HepG2 (cell line): ENCODE measurements around the gene NECTIN2. TPM values are rescaled to one million over a fixed set of nuclear protein-coding genes. Genes with fewer than 3 reads are reported as not detected.
A peak's percentile ranks its signal among the peaks of the same experiment; 100 is the strongest.

ENCODE experiments used
- FUBP1 ChIP-seq: sonication (generic); formaldehyde crosslinking; IDR thresholded peaks from 2 replicates; pipeline ENCODE4 v1.5.1; 2020; ENCODE audit warnings: missing genetic modification reagents, mild to moderate bottlenecking, borderline replicate concordance
- IKZF4 ChIP-seq: sonication (generic); formaldehyde crosslinking; IDR thresholded peaks from 2 replicates; pipeline ENCODE4 v1.5.1; 2020; ENCODE audit warnings: borderline replicate concordance, mild to moderate bottlenecking, low read depth, missing genetic modification reagents; ENCODE audit errors: not compliant biosample characterization
- KLF6 ChIP-seq: IDR thresholded peaks from 2 replicates; pipeline ENCODE4 v1.8.0; 2016; ENCODE audit warnings: missing biosample characterization, missing genetic modification reagents
- MTA1 ChIP-seq: sonication (generic); formaldehyde crosslinking; IDR thresholded peaks from 2 replicates; pipeline ENCODE4 v1.4.0; 2020; ENCODE audit warnings: missing genetic modification reagents, mild to moderate bottlenecking, borderline replicate concordance
- MXD4 ChIP-seq: IDR thresholded peaks from 2 replicates; pipeline ENCODE4 v1.6.1; 2016; ENCODE audit warnings: mild to moderate bottlenecking, missing biosample characterization, missing genetic modification reagents
- TBL1XR1 ChIP-seq: fragments of 150-350 bp; IDR thresholded peaks from 2 replicates; pipeline ENCODE4 v1.6.1; 2014; ENCODE audit warnings: borderline replicate concordance, low read length; ENCODE audit not compliant: partially characterized antibody
- TFDP1 ChIP-seq: IDR thresholded peaks from 2 replicates; pipeline ENCODE4 v1.6.1; 2016; ENCODE audit warnings: missing compliant biosample characterization, missing genetic modification reagents, borderline replicate concordance
- ZNF20 ChIP-seq: sonication (generic); formaldehyde crosslinking; IDR thresholded peaks from 2 replicates; pipeline ENCODE4 v1.4.0; 2020; ENCODE audit warnings: mild to moderate bottlenecking, moderate library complexity, missing genetic modification reagents
- ZNF263 ChIP-seq: sonication (generic); formaldehyde crosslinking; IDR thresholded peaks from 2 replicates; pipeline ENCODE4 v1.4.0; 2020; ENCODE audit warnings: missing genetic modification reagents
- ZNF318 ChIP-seq: sonication (generic); formaldehyde crosslinking; IDR thresholded peaks from 2 replicates; pipeline ENCODE4 v1.4.0; 2020; ENCODE audit warnings: mild to moderate bottlenecking, missing genetic modification reagents
- ZNF674 ChIP-seq: sonication (generic); formaldehyde crosslinking; IDR thresholded peaks from 2 replicates; pipeline ENCODE4 v1.5.0; 2020; ENCODE audit warnings: low read depth, mild to moderate bottlenecking, missing genetic modification reagents
- ZNF709 ChIP-seq: sonication (generic); formaldehyde crosslinking; IDR thresholded peaks from 2 replicates; pipeline ENCODE4 v1.5.0; 2020; ENCODE audit warnings: mild to moderate bottlenecking, missing genetic modification reagents
- ZNF713 ChIP-seq: sonication (generic); formaldehyde crosslinking; IDR thresholded peaks from 2 replicates; pipeline ENCODE4 v1.4.0; 2020; ENCODE audit warnings: mild to moderate bottlenecking, missing genetic modification reagents
- ZNF784 ChIP-seq: sonication (generic); formaldehyde crosslinking; IDR thresholded peaks from 2 replicates; pipeline ENCODE4 v1.5.1; 2020; ENCODE audit warnings: missing genetic modification reagents, mild to moderate bottlenecking, borderline replicate concordance
- ZNF883 ChIP-seq: sonication (generic); formaldehyde crosslinking; IDR thresholded peaks from 2 replicates; pipeline ENCODE4 v1.5.1; 2020; ENCODE audit warnings: mild to moderate bottlenecking, missing genetic modification reagents; ENCODE audit errors: not compliant biosample characterization
- ZNF891 ChIP-seq: sonication (generic); formaldehyde crosslinking; IDR thresholded peaks from 2 replicates; pipeline ENCODE4 v1.5.0; 2020; ENCODE audit warnings: mild to moderate bottlenecking, missing genetic modification reagents
- polyA plus RNA-seq, 8 experiments: library from polyadenylated mRNA; depleted of rRNA in 3 of 8; stranded (reverse) in 7 of 8; unstranded in 1 of 8; fragments of >200 nt; fragmentation: Illumina TruSeq in 4 of 8; extraction: Trizol in 4 of 8; gene quantifications; 2 replicates each; pipeline versions ENCODE4 v1.2.1 to v1.2.3, GENCODE V29; 2011 to 2016; ENCODE audit warnings: low read depth in 4 of 8, missing spikeins in 1 of 8, mixed read lengths in 1 of 8; ENCODE audit not compliant: insufficient read depth in 1 of 8
- total RNA-seq, 5 experiments: library from RNA; depleted of rRNA; stranded (reverse); fragments of >200 nt; fragmentation: Illumina TruSeq; extraction: Trizol; gene quantifications; 2 replicates each; pipeline ENCODE4 v1.2.3, GENCODE V29; 2016; ENCODE audit warnings: low read depth in 1 of 5

NECTIN2 gene
- total and polyA plus RNA-seq, 2 of the 13 experiments (the other 11 are each of a cell fraction or from before 2014, with no cell fraction given): 75.4 to 114 TPM

GRCh38 chr19:44925114-44925891 lies 79.2 kb downstream of the NECTIN2 start (continued):
- 0 out of 2 replicates have a peak, but pooled peaks have one; percentile 67 for TF ChIP-seq ZNF674
- TF ChIP-seq TFDP1 (CRISPR knock-in tag): peak; percentile 92
- TF ChIP-seq KLF6 (CRISPR knock-in tag): peak; percentile 81
- TF ChIP-seq ZNF709 (CRISPR knock-in tag): peak; percentile 92; the same call in 1 of the 2 replicates
- TF ChIP-seq ZNF883: peak; percentile 87
- TF ChIP-seq ZNF20: no peak
- peak; percentile 92; the same call in 1 of the 2 replicates for TF ChIP-seq MXD4 (CRISPR knock-in tag)
- peak; percentile 98; the same call in 1 of the 2 replicates for TF ChIP-seq ZNF713
- TF ChIP-seq IKZF4 (CRISPR knock-in tag): peak; percentile 90
- peak; percentile 100 for TF ChIP-seq MTA1 (CRISPR knock-in tag)
- TF ChIP-seq ZNF891: peak; percentile 99
- TF ChIP-seq ZNF784: peak; percentile 91
- peak; percentile 58; the same call in 1 of the 2 replicates for TF ChIP-seq ZNF263 (CRISPR knock-in tag)
- peak; percentile 91 for TF ChIP-seq TBL1XR1
- peak; percentile 74; the same call in 1 of the 2 replicates for TF ChIP-seq ZNF318 (CRISPR knock-in tag)
- TF ChIP-seq FUBP1: peak; percentile 75; the same call in 1 of the 2 replicates
